H1 (cell line): ENCODE results near the gene SCAPER. TPM values are rescaled to one million over a fixed set of nuclear protein-coding genes. Genes with fewer than 3 reads are reported as not detected.

Source experiments
- BRCA1 ChIP-seq: IDR thresholded peaks from 2 replicates; pipeline ENCODE4 v1.6.1; 2012; ENCODE audit warnings: low read depth, low read length, improper control_type of control experiment
- CREB1 ChIP-seq: IDR thresholded peaks from 2 replicates; pipeline ENCODE4 v1.6.1; 2012; ENCODE audit warnings: inconsistent platforms
- EZH2 ChIP-seq: fragments of 200-600 bp; sonication (generic); IDR thresholded peaks from 2 replicates; pipeline ENCODE4 v1.7.1; 2012; ENCODE audit warnings: low read depth, mild to moderate bottlenecking, moderate library complexity, low read length, inconsistent platforms; ENCODE audit not compliant: severe bottlenecking
- JUND ChIP-seq: IDR thresholded peaks from 2 replicates; pipeline ENCODE4 v1.6.1; 2011; ENCODE audit warnings: mild to moderate bottlenecking, improper control_type of control experiment, low read length
- NANOG ChIP-seq: IDR thresholded peaks from 2 replicates; pipeline ENCODE4 v1.6.1; 2011; ENCODE audit warnings: low read length, low read depth, mild to moderate bottlenecking, inconsistent platforms; ENCODE audit not compliant: insufficient read depth, poor library complexity, severe bottlenecking
- POLR2AphosphoS5 ChIP-seq: IDR thresholded peaks from 2 replicates; pipeline ENCODE4 v1.6.1; 2011; ENCODE audit warnings: low read depth, low read length
- RNF2 ChIP-seq: fragments of 200-900, 300-1000 bp; sonication (generic); IDR thresholded peaks from 2 replicates; pipeline ENCODE4 v1.7.1; 2016; ENCODE audit warnings: borderline replicate concordance, low read depth, mild to moderate bottlenecking, antibody characterized with exemption, low read length; ENCODE audit not compliant: poor library complexity, severe bottlenecking; ENCODE audit errors: missing control alignments
- SIN3A ChIP-seq, 2 experiments: IDR thresholded peaks in 1 of 2; conservative IDR thresholded peaks in 1 of 2; 2 replicates each; pipeline ENCODE4 v1.6.1; 2011 to 2012; ENCODE audit warnings: low read length in 2 of 2, improper control_type of control experiment in 1 of 2, low read depth in 1 of 2, mild to moderate bottlenecking in 1 of 2
- polyA plus RNA-seq, 7 experiments: library from polyadenylated mRNA; depleted of rRNA in 3 of 7; stranded (reverse) in 5 of 7; unstranded in 2 of 7; fragments of >200 nt in 5 of 7; fragments of 200-250 nt in 2 of 7; gene quantifications; 1 replicate in 5 of 7; 2 replicates in 1 of 7; 4 replicates in 1 of 7; pipeline versions ENCODE4 v1.2.1 to v1.2.3, GENCODE V29; 2011 to 2013; ENCODE audit warnings: missing spikeins in 2 of 7, mixed read lengths in 2 of 7
- total RNA-seq: library from RNA; stranded (reverse); fragmentation: NEBNext Ultra II Directional; extraction: Animal tissue kit (Norgen Biotek cat#: 25700); gene quantifications from 2 replicates; pipeline ENCODE4 v1.2.1, GENCODE V29; 2021
- TF ChIP-seq, protein P1 (sequence below): fragments of 300-600 bp; sonication (generic); IDR thresholded peaks from 2 replicates; pipeline ENCODE4 v1.7.1; 2012; ENCODE audit warnings: low read length, moderate library complexity, mild to moderate bottlenecking, inconsistent platforms; ENCODE audit not compliant: insufficient replicate concordance
- TF ChIP-seq, protein P2 (sequence below): IDR thresholded peaks from 2 replicates; pipeline ENCODE4 v1.6.1; 2011; ENCODE audit warnings: low read length, improper control_type of control experiment

The SCAPER gene
- total and polyA plus RNA-seq, 2 of the 8 experiments (the other 6 are each of a cell fraction or from before 2014, with no cell fraction given) = 1.6 to 6.8 TPM

DNA sequence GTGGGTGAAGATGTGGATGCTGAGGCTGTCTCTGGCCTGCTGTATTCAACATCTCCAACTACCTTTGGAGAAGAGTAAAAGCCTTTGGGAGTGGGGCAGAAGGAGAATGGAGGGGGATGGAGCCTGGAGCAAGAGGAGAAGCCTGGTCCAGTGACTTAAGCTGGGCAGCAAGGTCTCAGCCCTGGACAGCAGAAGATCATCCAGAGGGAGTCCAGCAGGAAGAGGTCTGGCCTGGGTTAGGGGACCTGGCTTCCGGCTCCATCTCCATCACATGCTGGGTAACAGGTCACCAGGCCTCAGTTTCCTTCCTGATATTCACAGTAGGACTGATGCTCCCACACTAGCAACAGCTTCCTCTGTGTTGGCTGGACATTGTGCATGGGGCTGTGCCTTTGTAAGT is 572.3 kb downstream of the SCAPER start (continued):
- TF ChIP-seq, protein P1, sequence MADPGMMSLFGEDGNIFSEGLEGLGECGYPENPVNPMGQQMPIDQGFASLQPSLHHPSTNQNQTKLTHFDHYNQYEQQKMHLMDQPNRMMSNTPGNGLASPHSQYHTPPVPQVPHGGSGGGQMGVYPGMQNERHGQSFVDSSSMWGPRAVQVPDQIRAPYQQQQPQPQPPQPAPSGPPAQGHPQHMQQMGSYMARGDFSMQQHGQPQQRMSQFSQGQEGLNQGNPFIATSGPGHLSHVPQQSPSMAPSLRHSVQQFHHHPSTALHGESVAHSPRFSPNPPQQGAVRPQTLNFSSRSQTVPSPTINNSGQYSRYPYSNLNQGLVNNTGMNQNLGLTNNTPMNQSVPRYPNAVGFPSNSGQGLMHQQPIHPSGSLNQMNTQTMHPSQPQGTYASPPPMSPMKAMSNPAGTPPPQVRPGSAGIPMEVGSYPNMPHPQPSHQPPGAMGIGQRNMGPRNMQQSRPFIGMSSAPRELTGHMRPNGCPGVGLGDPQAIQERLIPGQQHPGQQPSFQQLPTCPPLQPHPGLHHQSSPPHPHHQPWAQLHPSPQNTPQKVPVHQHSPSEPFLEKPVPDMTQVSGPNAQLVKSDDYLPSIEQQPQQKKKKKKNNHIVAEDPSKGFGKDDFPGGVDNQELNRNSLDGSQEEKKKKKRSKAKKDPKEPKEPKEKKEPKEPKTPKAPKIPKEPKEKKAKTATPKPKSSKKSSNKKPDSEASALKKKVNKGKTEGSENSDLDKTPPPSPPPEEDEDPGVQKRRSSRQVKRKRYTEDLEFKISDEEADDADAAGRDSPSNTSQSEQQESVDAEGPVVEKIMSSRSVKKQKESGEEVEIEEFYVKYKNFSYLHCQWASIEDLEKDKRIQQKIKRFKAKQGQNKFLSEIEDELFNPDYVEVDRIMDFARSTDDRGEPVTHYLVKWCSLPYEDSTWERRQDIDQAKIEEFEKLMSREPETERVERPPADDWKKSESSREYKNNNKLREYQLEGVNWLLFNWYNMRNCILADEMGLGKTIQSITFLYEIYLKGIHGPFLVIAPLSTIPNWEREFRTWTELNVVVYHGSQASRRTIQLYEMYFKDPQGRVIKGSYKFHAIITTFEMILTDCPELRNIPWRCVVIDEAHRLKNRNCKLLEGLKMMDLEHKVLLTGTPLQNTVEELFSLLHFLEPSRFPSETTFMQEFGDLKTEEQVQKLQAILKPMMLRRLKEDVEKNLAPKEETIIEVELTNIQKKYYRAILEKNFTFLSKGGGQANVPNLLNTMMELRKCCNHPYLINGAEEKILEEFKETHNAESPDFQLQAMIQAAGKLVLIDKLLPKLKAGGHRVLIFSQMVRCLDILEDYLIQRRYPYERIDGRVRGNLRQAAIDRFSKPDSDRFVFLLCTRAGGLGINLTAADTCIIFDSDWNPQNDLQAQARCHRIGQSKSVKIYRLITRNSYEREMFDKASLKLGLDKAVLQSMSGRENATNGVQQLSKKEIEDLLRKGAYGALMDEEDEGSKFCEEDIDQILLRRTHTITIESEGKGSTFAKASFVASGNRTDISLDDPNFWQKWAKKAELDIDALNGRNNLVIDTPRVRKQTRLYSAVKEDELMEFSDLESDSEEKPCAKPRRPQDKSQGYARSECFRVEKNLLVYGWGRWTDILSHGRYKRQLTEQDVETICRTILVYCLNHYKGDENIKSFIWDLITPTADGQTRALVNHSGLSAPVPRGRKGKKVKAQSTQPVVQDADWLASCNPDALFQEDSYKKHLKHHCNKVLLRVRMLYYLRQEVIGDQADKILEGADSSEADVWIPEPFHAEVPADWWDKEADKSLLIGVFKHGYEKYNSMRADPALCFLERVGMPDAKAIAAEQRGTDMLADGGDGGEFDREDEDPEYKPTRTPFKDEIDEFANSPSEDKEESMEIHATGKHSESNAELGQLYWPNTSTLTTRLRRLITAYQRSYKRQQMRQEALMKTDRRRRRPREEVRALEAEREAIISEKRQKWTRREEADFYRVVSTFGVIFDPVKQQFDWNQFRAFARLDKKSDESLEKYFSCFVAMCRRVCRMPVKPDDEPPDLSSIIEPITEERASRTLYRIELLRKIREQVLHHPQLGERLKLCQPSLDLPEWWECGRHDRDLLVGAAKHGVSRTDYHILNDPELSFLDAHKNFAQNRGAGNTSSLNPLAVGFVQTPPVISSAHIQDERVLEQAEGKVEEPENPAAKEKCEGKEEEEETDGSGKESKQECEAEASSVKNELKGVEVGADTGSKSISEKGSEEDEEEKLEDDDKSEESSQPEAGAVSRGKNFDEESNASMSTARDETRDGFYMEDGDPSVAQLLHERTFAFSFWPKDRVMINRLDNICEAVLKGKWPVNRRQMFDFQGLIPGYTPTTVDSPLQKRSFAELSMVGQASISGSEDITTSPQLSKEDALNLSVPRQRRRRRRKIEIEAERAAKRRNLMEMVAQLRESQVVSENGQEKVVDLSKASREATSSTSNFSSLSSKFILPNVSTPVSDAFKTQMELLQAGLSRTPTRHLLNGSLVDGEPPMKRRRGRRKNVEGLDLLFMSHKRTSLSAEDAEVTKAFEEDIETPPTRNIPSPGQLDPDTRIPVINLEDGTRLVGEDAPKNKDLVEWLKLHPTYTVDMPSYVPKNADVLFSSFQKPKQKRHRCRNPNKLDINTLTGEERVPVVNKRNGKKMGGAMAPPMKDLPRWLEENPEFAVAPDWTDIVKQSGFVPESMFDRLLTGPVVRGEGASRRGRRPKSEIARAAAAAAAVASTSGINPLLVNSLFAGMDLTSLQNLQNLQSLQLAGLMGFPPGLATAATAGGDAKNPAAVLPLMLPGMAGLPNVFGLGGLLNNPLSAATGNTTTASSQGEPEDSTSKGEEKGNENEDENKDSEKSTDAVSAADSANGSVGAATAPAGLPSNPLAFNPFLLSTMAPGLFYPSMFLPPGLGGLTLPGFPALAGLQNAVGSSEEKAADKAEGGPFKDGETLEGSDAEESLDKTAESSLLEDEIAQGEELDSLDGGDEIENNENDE = no peak
- TF ChIP-seq BRCA1 (no peak), JUND (no peak), CREB1 (no peak), EZH2 (no peak), NANOG (no peak), SIN3A (conservative IDR thresholded peaks at IDR 0.05 in 1 of 2, IDR thresholded peaks at IDR 0.05 in 1 of 2; ENCODE audit: low read depth in 1 of 2, low read length in 2 of 2) (no peak), POLR2AphosphoS5 (no peak), RNF2 (no peak)
- TF ChIP-seq, protein P2, sequence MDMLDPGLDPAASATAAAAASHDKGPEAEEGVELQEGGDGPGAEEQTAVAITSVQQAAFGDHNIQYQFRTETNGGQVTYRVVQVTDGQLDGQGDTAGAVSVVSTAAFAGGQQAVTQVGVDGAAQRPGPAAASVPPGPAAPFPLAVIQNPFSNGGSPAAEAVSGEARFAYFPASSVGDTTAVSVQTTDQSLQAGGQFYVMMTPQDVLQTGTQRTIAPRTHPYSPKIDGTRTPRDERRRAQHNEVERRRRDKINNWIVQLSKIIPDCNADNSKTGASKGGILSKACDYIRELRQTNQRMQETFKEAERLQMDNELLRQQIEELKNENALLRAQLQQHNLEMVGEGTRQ = no peak
